ENCODE results near the gene DZIP3. TPM values are rescaled to one million over a fixed set of nuclear protein-coding genes. Genes with fewer than 3 reads are reported as not detected.
A peak's percentile ranks its signal among the peaks of the same experiment; 100 is the strongest.

DZIP3 gene
- total and polyA plus RNA-seq, 7 experiments from 2014 or later: 4.5 to 17.3 (median 14.5) TPM

DNA sequence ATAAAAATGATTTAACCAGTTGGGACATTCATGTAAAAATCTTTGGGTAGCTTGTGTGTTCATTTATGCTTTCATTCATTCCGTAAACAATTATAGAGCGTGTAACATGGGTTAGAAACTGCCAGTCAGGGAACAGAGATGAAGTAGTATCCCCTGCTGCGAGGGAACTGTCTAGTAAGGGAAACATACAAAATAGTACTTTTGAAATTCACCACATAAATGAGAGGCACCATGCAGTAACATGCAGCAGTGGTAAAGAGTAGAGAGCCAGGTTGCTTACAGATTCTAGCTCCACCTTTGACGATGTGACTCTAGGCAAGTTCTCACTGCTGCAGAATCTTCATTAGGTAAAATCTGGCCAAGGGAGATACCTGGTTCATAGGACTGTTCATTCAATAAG, 938 bp downstream of the DZIP3 start:
- Histone ChIP-seq H3K36me3 (ENCODE audit: control insufficient read depth in 2 of 3, insufficient read depth in 3 of 3, low read length in 3 of 3) (peaks cover 0 to 6% (median 0%) of the 10 kb centered on the region in 3 experiments), H3K4me1 (ENCODE audit: control insufficient read depth in 2 of 2, insufficient read depth in 2 of 2, low read length in 2 of 2) (peaks cover 11 to 15% of the 10 kb centered on the region in 2 donors), H3K27ac (ENCODE audit: low read depth, low read length) (peak overlapping the region; percentile 92), H3K4me3 (ENCODE audit: low read length) (peak overlapping the region; percentile 87), H3K9me3 (ENCODE audit: control insufficient read depth in 2 of 3, low read length in 3 of 3) (no peaks in the 10 kb centered on the region), H3K27me3 (ENCODE audit: control insufficient read depth in 2 of 2, insufficient read depth in 2 of 2, low read length in 2 of 2) (no peaks in the 10 kb centered on the region)
- DNase-seq (peak in 7 of 9 donors; percentile 23 to 59 (median 42)), ATAC-seq (peak; percentile 13)
- Mint-ChIP-seq H3K9me3 (no peaks in the 10 kb centered on the region), H3K4me1 (peaks cover 12 to 48% (median 39%) of the 10 kb centered on the region in 7 donors), H3K36me3 (peaks cover 0 to 12% (median 0%) of the 10 kb centered on the region in 5 donors), H3K27me3 (no peaks in the 10 kb centered on the region), H3K27ac (peak overlapping the region; percentile 93 to 100 (median 98)), H3K4me3 (peak overlapping the region; percentile 94 to 99 (median 98))
- CTCF ChIA-PET: interaction anchor here (1.0 to 4.5 kb wide), 3 partner anchors 12 to 73 kb away, joined by 3 to 39 read pairs (median 4); no protein-coding TSS in a partner anchor
- POLR2A ChIA-PET: interaction anchor here (0.7 to 6.0 kb wide), 12 partner anchors 8 to 464 kb away, joined by 3 to 159 read pairs (median 6); partner anchors contain the start of gene TRAT1
- intact Hi-C loops (cut with micrococcal nuclease): loop anchor here in 1 of 2 donors (1.0 to 10.0 kb wide), 3 partner anchors 8 to 466 kb away; partner anchors contain the start of gene IFT57

DNA sequence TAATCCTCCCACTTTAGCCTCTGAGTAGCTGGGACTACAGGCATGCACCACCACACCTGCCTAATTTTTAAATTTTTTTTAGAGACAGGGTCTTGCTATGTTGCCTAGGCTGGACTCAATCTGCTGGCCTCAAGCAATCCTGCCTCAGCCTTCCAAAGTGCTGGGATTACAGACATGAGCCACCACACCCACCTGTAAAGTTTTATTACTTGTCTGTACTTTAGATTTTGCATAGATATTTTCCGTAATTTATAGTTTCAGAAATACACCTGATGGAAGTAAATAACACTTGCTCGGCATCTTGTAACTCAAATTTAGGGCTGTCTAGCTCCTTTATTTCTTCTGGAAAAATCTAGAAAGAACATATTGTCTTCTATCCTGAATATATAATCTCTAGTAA, 5.8 kb downstream of the DZIP3 start:
- POLR2A ChIA-PET: interaction anchor here (1.0 kb wide), 1 partner anchor 223 kb away, joined by 3 read pairs; no protein-coding TSS in a partner anchor
- no peak for DNase-seq

DNA sequence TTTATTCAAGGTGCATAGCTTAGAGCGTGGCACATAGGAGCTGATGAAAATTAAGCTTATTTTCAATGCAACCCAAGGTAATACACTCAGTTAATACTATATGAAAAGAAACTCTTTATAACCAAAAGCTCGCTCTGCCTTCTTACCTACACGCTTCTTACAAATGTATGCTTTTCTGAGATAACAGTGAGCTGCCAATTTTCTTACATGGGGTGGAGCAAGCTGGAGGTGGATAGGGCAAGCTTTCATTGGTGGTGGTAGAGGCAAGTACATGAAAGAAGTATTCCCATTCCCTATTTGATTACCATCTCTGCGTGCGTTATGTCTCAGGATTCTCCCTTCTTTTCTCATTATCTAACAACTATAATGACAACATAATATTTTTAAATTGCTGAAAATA, 8.9 kb downstream of the DZIP3 start:
- H3K9me3 ChIP-seq (ENCODE audit: control insufficient read depth in 2 of 3, low read length in 3 of 3): no peaks in the 10 kb centered on the region
- ChIA-PET CTCF (interaction anchor here (1.1 kb wide), 1 partner anchor 9 kb away, joined by 4 read pairs; the partner anchor contains the start of genes CIP2A and DZIP3), POLR2A (interaction anchor here (0.7 to 11.0 kb wide), 2 partner anchors 8 to 249 kb away, joined by 3 to 159 read pairs; partner anchors contain the start of genes CIP2A and DZIP3)
- no peak for DNase-seq
- no peaks in the 10 kb centered on the region for H3K27me3 ChIP-seq (ENCODE audit: control insufficient read depth in 2 of 2, insufficient read depth in 2 of 2, low read length in 2 of 2)
- no peak overlapping the region for H3K27ac ChIP-seq (ENCODE audit: low read depth, low read length)
- intact Hi-C loops (cut with micrococcal nuclease): loop anchor here in 1 of 2 donors (1.0 to 10.0 kb wide), 2 partner anchors 8 to 474 kb away; no protein-coding TSS in a partner anchor
- H3K36me3 ChIP-seq (ENCODE audit: control insufficient read depth in 2 of 3, insufficient read depth in 3 of 3, low read length in 3 of 3): no peaks in the 10 kb centered on the region
- peaks cover 10 to 20% of the 10 kb centered on the region in 2 donors for H3K4me1 ChIP-seq (ENCODE audit: control insufficient read depth in 2 of 2, insufficient read depth in 2 of 2, low read length in 2 of 2)
- no peak overlapping the region for H3K4me3 Mint-ChIP-seq
- H3K4me1 Mint-ChIP-seq: peaks cover 10 to 40% (median 32%) of the 10 kb centered on the region in 7 donors
- no peak overlapping the region for H3K4me3 ChIP-seq (ENCODE audit: low read length)
- H3K36me3 Mint-ChIP-seq: peaks cover 0 to 10% (median 0%) of the 10 kb centered on the region in 5 donors
- H3K9me3 Mint-ChIP-seq: peaks cover 0 to 6% (median 0%) of the 10 kb centered on the region in 11 donors
- no peaks in the 10 kb centered on the region for H3K27me3 Mint-ChIP-seq
- ATAC-seq: no peak
- no peak overlapping the region for H3K27ac Mint-ChIP-seq

More for the DNA sequence above, 5.8 kb downstream of the DZIP3 start:
- Histone ChIP-seq H3K36me3 (ENCODE audit: control insufficient read depth in 2 of 3, insufficient read depth in 3 of 3, low read length in 3 of 3) (no peaks in the 10 kb centered on the region), H3K4me3 (ENCODE audit: low read length) (no peak overlapping the region), H3K27ac (ENCODE audit: low read depth, low read length) (no peak overlapping the region), H3K4me1 (ENCODE audit: control insufficient read depth in 2 of 2, insufficient read depth in 2 of 2, low read length in 2 of 2) (peaks cover 8 to 9% of the 10 kb centered on the region in 2 donors), H3K27me3 (ENCODE audit: control insufficient read depth in 2 of 2, insufficient read depth in 2 of 2, low read length in 2 of 2) (no peaks in the 10 kb centered on the region), H3K9me3 (ENCODE audit: control insufficient read depth in 2 of 3, low read length in 3 of 3) (no peaks in the 10 kb centered on the region)
- CTCF ChIA-PET: no interaction called here
- Mint-ChIP-seq H3K27ac (no peak overlapping the region), H3K27me3 (no peaks in the 10 kb centered on the region), H3K4me3 (no peak overlapping the region), H3K36me3 (peaks cover 0 to 10% (median 0%) of the 10 kb centered on the region in 5 donors), H3K4me1 (peaks cover 9 to 45% (median 32%) of the 10 kb centered on the region in 7 donors), H3K9me3 (peaks cover 0 to 1% (median 0%) of the 10 kb centered on the region in 11 donors)
- no peak for ATAC-seq
- intact Hi-C loops (cut with micrococcal nuclease): loop anchor here in 1 of 2 donors (10.0 kb wide), 1 partner anchor 471 kb away; no protein-coding TSS in a partner anchor

DNA sequence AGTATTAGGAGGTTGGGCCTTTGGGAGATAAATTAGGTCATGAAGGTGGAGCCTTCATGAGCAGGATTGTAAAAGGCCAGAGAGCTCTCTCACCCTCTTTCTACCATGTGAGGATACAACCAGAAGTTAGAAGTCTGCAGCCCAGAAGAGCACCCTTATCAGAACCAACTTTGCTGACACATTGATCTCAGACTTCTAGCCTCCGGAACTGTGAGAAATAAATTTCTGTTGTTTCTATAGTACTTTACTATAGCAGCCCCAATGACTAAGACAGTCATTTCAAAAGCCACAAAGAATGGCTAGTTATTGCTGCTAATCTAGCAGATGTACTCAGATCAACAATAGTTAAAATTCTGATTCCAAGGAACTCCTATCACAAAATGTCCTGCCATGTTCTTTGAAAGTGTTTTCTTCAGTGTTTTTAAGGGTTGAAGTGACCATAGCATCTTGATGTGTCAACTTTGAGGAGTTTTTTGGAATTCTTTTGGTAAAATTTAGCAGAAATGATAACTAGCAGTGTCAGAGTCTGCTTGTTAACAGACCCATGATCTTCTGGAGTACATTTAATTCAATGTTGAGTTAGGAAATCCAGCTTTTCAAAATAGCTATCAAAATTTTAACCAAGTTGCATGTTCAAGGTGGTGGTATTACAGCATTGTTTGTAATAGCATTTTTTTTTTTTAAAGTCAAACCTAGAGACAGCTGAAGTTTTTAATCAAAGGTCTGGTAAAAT, 10.3 kb downstream of the DZIP3 start:
- no peak overlapping the region for H3K4me3 Mint-ChIP-seq
- Histone ChIP-seq H3K4me3 (ENCODE audit: low read length) (no peak overlapping the region), H3K27ac (ENCODE audit: low read depth, low read length) (no peak overlapping the region), H3K36me3 (ENCODE audit: control insufficient read depth in 2 of 3, insufficient read depth in 3 of 3, low read length in 3 of 3) (no peaks in the 10 kb centered on the region), H3K9me3 (ENCODE audit: control insufficient read depth in 2 of 3, low read length in 3 of 3) (no peaks in the 10 kb centered on the region), H3K27me3 (ENCODE audit: control insufficient read depth in 2 of 2, insufficient read depth in 2 of 2, low read length in 2 of 2) (no peaks in the 10 kb centered on the region), H3K4me1 (ENCODE audit: control insufficient read depth in 2 of 2, insufficient read depth in 2 of 2, low read length in 2 of 2) (peaks cover 24 to 34% of the 10 kb centered on the region in 2 donors)
- ATAC-seq (no peak), DNase-seq (no peak)
- intact Hi-C loops (cut with micrococcal nuclease): loop anchor here (5.0 to 10.0 kb wide), 4 partner anchors 473 to 1207 kb away; no protein-coding TSS in a partner anchor
- H3K27me3 Mint-ChIP-seq: no peaks in the 10 kb centered on the region
- no peak overlapping the region for H3K27ac Mint-ChIP-seq
- POLR2A ChIA-PET: interaction anchor here (11.0 kb wide), 1 partner anchor 10 kb away, joined by 159 read pairs; the partner anchor contains the start of genes CIP2A and DZIP3
- peaks cover 0 to 10% (median 0%) of the 10 kb centered on the region in 5 donors for H3K36me3 Mint-ChIP-seq
- H3K4me1 Mint-ChIP-seq: peaks cover 20 to 51% (median 44%) of the 10 kb centered on the region in 7 donors
- CTCF ChIA-PET: interaction anchor here (6.5 kb wide), 1 partner anchor 10 kb away, joined by 39 read pairs; the partner anchor contains the start of genes CIP2A and DZIP3
- peaks cover 0 to 6% (median 0%) of the 10 kb centered on the region in 11 donors for H3K9me3 Mint-ChIP-seq

DNA sequence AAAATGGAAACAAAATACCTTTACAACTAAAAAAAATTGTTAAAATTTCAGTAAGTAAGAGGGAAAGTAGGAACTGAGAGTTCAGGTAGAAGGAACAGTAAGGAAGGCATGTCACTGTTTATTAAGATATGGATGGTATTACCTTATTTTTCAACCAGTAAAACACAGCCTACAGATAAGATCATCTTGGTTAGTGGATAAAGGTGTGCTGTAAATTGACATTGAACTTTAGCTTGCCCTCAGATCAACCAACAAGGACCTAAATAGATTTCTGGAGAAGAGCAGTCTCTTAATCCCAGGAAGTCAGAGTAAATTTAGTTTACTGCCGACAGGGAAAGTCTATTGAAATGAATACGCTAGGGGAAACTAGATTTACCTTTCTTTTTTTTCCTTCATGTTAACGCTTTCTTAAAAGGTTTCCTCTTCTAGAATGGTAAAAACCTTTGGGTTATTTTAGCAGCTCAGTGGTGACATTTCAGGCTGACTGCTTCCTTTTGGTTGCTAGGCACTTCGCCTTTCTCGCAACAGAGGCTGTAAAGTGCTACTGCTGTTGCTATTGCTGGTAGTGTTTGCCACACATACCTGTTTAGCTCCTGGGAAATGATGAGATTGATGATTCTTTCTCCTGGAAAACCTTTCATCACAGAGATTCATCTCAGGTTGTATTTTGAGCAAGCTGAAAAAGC, 12.9 kb downstream of the DZIP3 start:
- POLR2A ChIA-PET: interaction anchor here (1.0 to 11.0 kb wide), 4 partner anchors 9 to 477 kb away, joined by 3 to 159 read pairs (median 3); partner anchors contain the start of genes CIP2A and DZIP3
- Histone ChIP-seq H3K27ac (ENCODE audit: low read depth, low read length) (peak overlapping the region; percentile 69), H3K27me3 (ENCODE audit: control insufficient read depth in 2 of 2, insufficient read depth in 2 of 2, low read length in 2 of 2) (no peaks in the 10 kb centered on the region), H3K9me3 (ENCODE audit: control insufficient read depth in 2 of 3, low read length in 3 of 3) (no peaks in the 10 kb centered on the region), H3K36me3 (ENCODE audit: control insufficient read depth in 2 of 3, insufficient read depth in 3 of 3, low read length in 3 of 3) (no peaks in the 10 kb centered on the region), H3K4me3 (ENCODE audit: low read length) (peak overlapping the region; percentile 22), H3K4me1 (ENCODE audit: control insufficient read depth in 2 of 2, insufficient read depth in 2 of 2, low read length in 2 of 2) (peaks cover 38 to 46% of the 10 kb centered on the region in 2 donors)
- Mint-ChIP-seq H3K9me3 (peaks cover 0 to 6% (median 0%) of the 10 kb centered on the region in 11 donors), H3K27me3 (no peaks in the 10 kb centered on the region), H3K4me3 (peak overlapping the region; percentile 25 to 81 (median 74)), H3K36me3 (peaks cover 0 to 13% (median 4%) of the 10 kb centered on the region in 5 donors), H3K27ac (peak overlapping the region; percentile 76 to 97 (median 93)), H3K4me1 (peaks cover 27 to 64% (median 54%) of the 10 kb centered on the region in 7 donors)
- ATAC-seq (peak; percentile 92), DNase-seq (peak in 7 of 9 donors; percentile 34 to 74 (median 57))
- CTCF ChIA-PET: interaction anchor here (0.7 to 6.5 kb wide), 4 partner anchors 12 to 218 kb away, joined by 3 to 39 read pairs (median 4); partner anchors contain the start of genes CIP2A and DZIP3
- intact Hi-C loops (cut with micrococcal nuclease): loop anchor here (1.0 to 5.0 kb wide), 5 partner anchors 13 to 1205 kb away; partner anchors contain the start of genes CIP2A (in 2 of the 2) and DZIP3 (in 2 of the 2)

Measured in naive thymus-derived CD4-positive, alpha-beta T cell (primary cell).